WTC11 (cell line): ENCODE results near the gene RGMB. TPM values are rescaled to one million over a fixed set of nuclear protein-coding genes. Genes with fewer than 3 reads are reported as not detected.

ENCODE experiments used
- ATAC-seq: fragments of 200-7000 bp; cut with Tn5 transposase; 2 replicates; pipeline ENCODE4 v1.10.0; 2021; ENCODE audit warnings: mild to moderate bottlenecking, moderate library complexity
- CTCF ChIA-PET: fragments of 300-600 bp; sonication (Branson Sonifier 250); formaldehyde crosslinking; loops from one replicate; lab custom pipeline; 2021; ENCODE audit warnings: antibody characterized with exemption; lab: Charles Lee
- POLR2A ChIA-PET: fragments of 350-600 bp; sonication (Branson Sonifier 250); formaldehyde crosslinking; loops from one replicate; lab custom pipeline; 2021; ENCODE audit warnings: antibody characterized with exemption; lab: Charles Lee
- DNase-seq: peaks from one replicate; pipeline ENCODE4 v3.0.0; 2021; ENCODE audit warnings: low spot score
- H3K27ac Mint-ChIP-seq: 2 replicates; pipeline ENCODE4 v1.8.0; 2021; ENCODE audit warnings: mixed read lengths
- H3K27me3 Mint-ChIP-seq: 2 replicates; pipeline ENCODE4 v1.8.0; 2021; ENCODE audit warnings: low read depth, mild to moderate bottlenecking, moderate library complexity, mixed read lengths
- H3K36me3 Mint-ChIP-seq: 2 replicates; pipeline ENCODE4 v1.8.0; 2021; ENCODE audit warnings: mixed read lengths
- H3K4me1 Mint-ChIP-seq: 2 replicates; pipeline ENCODE4 v1.8.0; 2022; ENCODE audit warnings: mixed read lengths
- H3K4me3 Mint-ChIP-seq: 2 replicates; pipeline ENCODE4 v1.8.0; 2021; ENCODE audit warnings: mild to moderate bottlenecking, moderate library complexity, mixed read lengths
- H3K9me3 Mint-ChIP-seq: 2 replicates; pipeline ENCODE4 v1.8.0; 2021; ENCODE audit warnings: mixed read lengths
- CREB1 ChIP-seq: sonication (generic); formaldehyde crosslinking; IDR thresholded peaks from 2 replicates; pipeline ENCODE4 v1.8.0; 2023; ENCODE audit warnings: mild to moderate bottlenecking, missing genetic modification reagents
- CTCF ChIP-seq: fragments of 200-600 bp; IDR thresholded peaks from 2 replicates; pipeline ENCODE4 v1.8.0; 2022; ENCODE audit warnings: antibody characterized with exemption
- E2F5 ChIP-seq: sonication (generic); formaldehyde crosslinking; IDR thresholded peaks from 2 replicates; pipeline ENCODE4 v1.8.1; 2022; ENCODE audit warnings: mild to moderate bottlenecking, moderate library complexity, missing genetic modification reagents
- FOXP4 ChIP-seq: sonication (generic); formaldehyde crosslinking; IDR thresholded peaks from 2 replicates; pipeline ENCODE4 v1.8.0; 2022; ENCODE audit warnings: mild to moderate bottlenecking, missing genetic modification reagents
- GRHL2 ChIP-seq: fragments of 250-450 bp; sonication (Bioruptor Pico); IDR thresholded peaks from 2 replicates; pipeline ENCODE4 v1.8.0; 2022; ENCODE audit warnings: mild to moderate bottlenecking, moderate library complexity; ENCODE audit not compliant: insufficient replicate concordance, severe bottlenecking
- IRF2 ChIP-seq: sonication (generic); formaldehyde crosslinking; IDR thresholded peaks from 2 replicates; pipeline ENCODE4 v1.8.0; 2022; ENCODE audit warnings: low read depth, missing genetic modification reagents, borderline replicate concordance
- JUN ChIP-seq: sonication (generic); formaldehyde crosslinking; IDR thresholded peaks from 2 replicates; pipeline ENCODE4 v1.8.0; 2023; ENCODE audit warnings: mild to moderate bottlenecking, missing genetic modification reagents
- MAX ChIP-seq: sonication (generic); formaldehyde crosslinking; IDR thresholded peaks from 2 replicates; pipeline ENCODE4 v1.8.0; 2022; ENCODE audit warnings: mild to moderate bottlenecking, missing genetic modification reagents
- RELA ChIP-seq: sonication (generic); formaldehyde crosslinking; IDR thresholded peaks from 2 replicates; pipeline ENCODE4 v1.8.1; 2022; ENCODE audit warnings: missing genetic modification reagents, mild to moderate bottlenecking, borderline replicate concordance
- RORB ChIP-seq: fragments of 250-450 bp; sonication (Bioruptor Pico); IDR thresholded peaks from 2 replicates; pipeline ENCODE4 v1.9.0; 2021; ENCODE audit warnings: mild to moderate bottlenecking
- ZBTB21 ChIP-seq: sonication (generic); formaldehyde crosslinking; IDR thresholded peaks from 2 replicates; pipeline ENCODE4 v1.8.1; 2023; ENCODE audit warnings: mild to moderate bottlenecking, missing genetic modification reagents, borderline replicate concordance
- ZNF121 ChIP-seq: sonication (generic); formaldehyde crosslinking; IDR thresholded peaks from 2 replicates; pipeline ENCODE4 v1.8.0; 2023; ENCODE audit warnings: missing genetic modification reagents
- ZNF281 ChIP-seq: sonication (generic); formaldehyde crosslinking; IDR thresholded peaks from 2 replicates; pipeline ENCODE4 v1.8.0; 2023; ENCODE audit warnings: mild to moderate bottlenecking, missing genetic modification reagents
- ZNF396 ChIP-seq: fragments of 250-450 bp; sonication (Bioruptor Pico); IDR thresholded peaks from 2 replicates; pipeline ENCODE4 v1.8.0; 2021; ENCODE audit warnings: mild to moderate bottlenecking, moderate library complexity, borderline replicate concordance
- ZNF423 ChIP-seq: fragments of 250-450 bp; sonication (Bioruptor Pico); IDR thresholded peaks from 2 replicates; pipeline ENCODE4 v2.1.2; 2022; ENCODE audit warnings: mild to moderate bottlenecking, moderate library complexity
- total RNA-seq: library from RNA; stranded (reverse); gene quantifications from 3 replicates; pipeline ENCODE4 v1.2.3, GENCODE V29; 2021

The RGMB gene
- total RNA-seq, 1 experiment from 2014 or later = 33.0 TPM

GRCh38 chr5:98825582-98826375 lies 52.3 kb downstream of the RGMB start (continued):
- TF ChIP-seq ZNF281 (CRISPR knock-in tag) = no peak

- H3K27me3 Mint-ChIP-seq = no peaks in the 10 kb centered on the region
- H3K4me1 Mint-ChIP-seq = peaks cover 10% of the 10 kb centered on the region; the same call in 1 of the 2 replicates
- H3K27ac Mint-ChIP-seq = no peak overlapping the region
- ChIA-PET POLR2A (no interaction called here), CTCF (no interaction called here)
- DNase-seq (no peak), ATAC-seq (peak; percentile 58)
- H3K36me3 Mint-ChIP-seq = peaks cover 3% of the 10 kb centered on the region; the same call in 1 of the 2 replicates
- no peak overlapping the region for H3K4me3 Mint-ChIP-seq
- peaks cover 14% of the 10 kb centered on the region for H3K9me3 Mint-ChIP-seq
- TF ChIP-seq CTCF (peak; percentile 50), MAX (CRISPR knock-in tag) (no peak), E2F5 (CRISPR knock-in tag) (no peak), RORB (no peak)
These were observed 53.7 kb downstream of the RGMB start for GRCh38 chr5:98827161-98827560.

- TF ChIP-seq ZBTB21 (no peak), JUN (no peak), CREB1 (CRISPR knock-in tag) (no peak), FOXP4 (CRISPR knock-in tag) (no peak), GRHL2 (CRISPR knock-in tag) (no peak), IRF2 (CRISPR knock-in tag) (no peak), ZNF121 (CRISPR knock-in tag) (no peak), ZNF396 (CRISPR knock-in tag) (no peak), ZNF423 (CRISPR knock-in tag) (no peak), RELA (no peak)
- POLR2A ChIA-PET = no interaction called here
- peaks cover 10% of the 10 kb centered on the region for H3K9me3 Mint-ChIP-seq
- H3K36me3 Mint-ChIP-seq = no peaks in the 10 kb centered on the region; the same call in 1 of the 2 replicates
- no peak overlapping the region for H3K27ac Mint-ChIP-seq
- DNase-seq (no peak), ATAC-seq (no peak)
- no peaks in the 10 kb centered on the region for H3K27me3 Mint-ChIP-seq
- CTCF ChIA-PET = no interaction called here
- H3K4me1 Mint-ChIP-seq = peaks cover 10% of the 10 kb centered on the region; the same call in 1 of the 2 replicates
- H3K4me3 Mint-ChIP-seq = no peak overlapping the region
These were observed 54.3 kb downstream of the RGMB start for GRCh38 chr5:98827588-98828284.
